IMR-90 (cell line): ENCODE data around the gene MIB1.

Source experiments
- BHLHE40 ChIP-seq: fragments of 150-350 bp; IDR thresholded peaks from 2 replicates; pipeline ENCODE4 v1.6.1; 2016; ENCODE audit warnings: mild to moderate bottlenecking, low read depth, low read length
- CEBPB ChIP-seq: IDR thresholded peaks from 2 replicates; pipeline ENCODE4 v1.6.1; 2012; ENCODE audit warnings: low read depth, low read length, improper control_type of control experiment
- CHD1 ChIP-seq: IDR thresholded peaks from 2 replicates; pipeline ENCODE4 v1.6.1; 2012; ENCODE audit warnings: low read depth, low read length, improper control_type of control experiment
- CTCF ChIP-seq: conservative IDR thresholded peaks from 2 replicates; pipeline ENCODE4 v1.5.1; 2012; ENCODE audit warnings: mild to moderate bottlenecking, low read depth, low read length, improper control_type of control experiment
- ELK1 ChIP-seq: fragments of 150-350 bp; IDR thresholded peaks from 2 replicates; pipeline ENCODE4 v1.6.1; 2016; ENCODE audit warnings: low read depth, mild to moderate bottlenecking, low read length, moderate library complexity, borderline replicate concordance
- FOS ChIP-seq: fragments of 150-350 bp; IDR thresholded peaks from 2 replicates; pipeline ENCODE4 v1.6.1; 2016; ENCODE audit warnings: low read depth, low read length
- MAFK ChIP-seq: IDR thresholded peaks from 2 replicates; pipeline ENCODE4 v1.6.1; 2012; ENCODE audit warnings: low read depth, low read length, improper control_type of control experiment
- MAZ ChIP-seq: IDR thresholded peaks from 2 replicates; pipeline ENCODE4 v1.6.1; 2012; ENCODE audit warnings: low read depth, mild to moderate bottlenecking, low read length, improper control_type of control experiment, moderate library complexity, borderline replicate concordance
- MXI1 ChIP-seq: IDR thresholded peaks from 2 replicates; pipeline ENCODE4 v1.6.1; 2012; ENCODE audit warnings: low read depth, mild to moderate bottlenecking, low read length, moderate library complexity, borderline replicate concordance
- POLR2A ChIP-seq: IDR thresholded peaks from 2 replicates; pipeline ENCODE4 v1.6.1; 2012; ENCODE audit warnings: mild to moderate bottlenecking, low read depth, low read length
- RAD21 ChIP-seq: IDR thresholded peaks from 2 replicates; pipeline ENCODE4 v1.6.1; 2012; ENCODE audit warnings: low read length, improper control_type of control experiment
- RCOR1 ChIP-seq: IDR thresholded peaks from 2 replicates; pipeline ENCODE4 v1.6.1; 2012; ENCODE audit warnings: mild to moderate bottlenecking, low read length, improper control_type of control experiment; ENCODE audit not compliant: insufficient replicate concordance
- RFX5 ChIP-seq: IDR thresholded peaks from 2 replicates; pipeline ENCODE4 v1.8.0; 2012; ENCODE audit warnings: low read depth, mild to moderate bottlenecking, low read length, moderate library complexity
- SMC3 ChIP-seq: fragments of 150-350 bp; IDR thresholded peaks from 2 replicates; pipeline ENCODE4 v1.6.1; 2016; ENCODE audit warnings: low read depth, mild to moderate bottlenecking, antibody characterized with exemption, low read length, moderate library complexity

GRCh38 chr18:21831413-21831831 lies 90.8 kb downstream of the MIB1 start:
- TF ChIP-seq CTCF: no peak
- no peak for TF ChIP-seq ELK1
- TF ChIP-seq CEBPB: no peak
- no peak for TF ChIP-seq FOS
- no peak for TF ChIP-seq BHLHE40
- no peak for TF ChIP-seq MAZ
- TF ChIP-seq POLR2A: no peak
- TF ChIP-seq MAFK: no peak
- TF ChIP-seq RAD21: no peak
- TF ChIP-seq MXI1: no peak
- TF ChIP-seq RFX5: no peak
- no peak for TF ChIP-seq RCOR1
- TF ChIP-seq SMC3: no peak
- no peak for TF ChIP-seq CHD1
